HepG2 (cell line): ENCODE measurements around the gene NPB. TPM values are rescaled to one million over a fixed set of nuclear protein-coding genes. Genes with fewer than 3 reads are reported as not detected.

Source experiments
- FOSL2 ChIP-seq: sonication (generic); formaldehyde crosslinking; IDR thresholded peaks from 2 replicates; pipeline ENCODE4 v1.4.0; 2020; ENCODE audit warnings: missing genetic modification reagents
- GMEB2 ChIP-seq: IDR thresholded peaks from 2 replicates; pipeline ENCODE4 v1.6.1; 2016; ENCODE audit warnings: missing biosample characterization, missing genetic modification reagents, low read depth
- HNRNPH1 ChIP-seq: fragments of 200-400 bp; formaldehyde crosslinking; optimal IDR thresholded peaks from 2 replicates; pipeline ENCODE3; 2017; ENCODE audit warnings: mild to moderate bottlenecking, low read depth, low read length
- HNRNPLL ChIP-seq: fragments of 200-400 bp; formaldehyde crosslinking; IDR thresholded peaks from 2 replicates; pipeline ENCODE4 v1.6.1; 2017; ENCODE audit warnings: mild to moderate bottlenecking, low read depth, low read length; ENCODE audit not compliant: poor library complexity, severe bottlenecking
- KDM5A ChIP-seq: fragments of 200-600 bp; sonication (generic); IDR thresholded peaks from 2 replicates; pipeline ENCODE4 v1.7.0; 2018; ENCODE audit warnings: antibody characterized with exemption, mild to moderate bottlenecking, low read length, borderline replicate concordance
- KIAA2018 ChIP-seq: sonication (generic); formaldehyde crosslinking; IDR thresholded peaks from 2 replicates; pipeline ENCODE4 v1.5.0; 2020; ENCODE audit warnings: mild to moderate bottlenecking, missing genetic modification reagents, borderline replicate concordance
- KLF12 ChIP-seq: sonication (generic); formaldehyde crosslinking; IDR thresholded peaks from 2 replicates; pipeline ENCODE4 v1.4.0; 2020; ENCODE audit warnings: missing genetic modification reagents, borderline replicate concordance
- NFE2L1 ChIP-seq: sonication (generic); formaldehyde crosslinking; IDR thresholded peaks from 2 replicates; pipeline ENCODE4 v1.4.0; 2020; ENCODE audit warnings: missing genetic modification reagents, mild to moderate bottlenecking, borderline replicate concordance
- PCBP2 ChIP-seq: fragments of 200-400 bp; formaldehyde crosslinking; optimal IDR thresholded peaks from 2 replicates; pipeline ENCODE3; 2018; ENCODE audit warnings: low read length, low read depth; ENCODE audit not compliant: poor library complexity, severe bottlenecking
- RBAK ChIP-seq: sonication (generic); formaldehyde crosslinking; IDR thresholded peaks from 2 replicates; pipeline ENCODE4 v1.5.1; 2020; ENCODE audit warnings: mild to moderate bottlenecking, missing genetic modification reagents
- SALL2 ChIP-seq: sonication (generic); formaldehyde crosslinking; IDR thresholded peaks from 2 replicates; pipeline ENCODE4 v1.8.1; 2023; ENCODE audit warnings: mild to moderate bottlenecking, missing genetic modification reagents, inconsistent platforms
- SMYD3 ChIP-seq: sonication (generic); formaldehyde crosslinking; IDR thresholded peaks from 2 replicates; pipeline ENCODE4 v1.8.1; 2023; ENCODE audit warnings: mild to moderate bottlenecking, missing genetic modification reagents
- SRF ChIP-seq: IDR thresholded peaks from 2 replicates; pipeline ENCODE4 v1.6.1; 2011; ENCODE audit warnings: mild to moderate bottlenecking, low read depth, low read length, moderate library complexity
- SRSF1 ChIP-seq: fragments of 200-400 bp; formaldehyde crosslinking; optimal IDR thresholded peaks from 2 replicates; pipeline ENCODE3; 2017; ENCODE audit warnings: mild to moderate bottlenecking, low read depth, low read length, moderate library complexity
- ZC3H4 ChIP-seq: sonication (generic); formaldehyde crosslinking; IDR thresholded peaks from 2 replicates; pipeline ENCODE4 v1.4.0; 2020; ENCODE audit warnings: missing genetic modification reagents, borderline replicate concordance
- ZNF10 ChIP-seq: sonication (generic); formaldehyde crosslinking; IDR thresholded peaks from 2 replicates; pipeline ENCODE4 v1.4.0; 2020; ENCODE audit warnings: mild to moderate bottlenecking, low read depth, missing genetic modification reagents, borderline replicate concordance
- ZNF260 ChIP-seq: sonication (generic); formaldehyde crosslinking; IDR thresholded peaks from 2 replicates; pipeline ENCODE4 v1.4.0; 2020; ENCODE audit warnings: missing genetic modification reagents, low read depth, mild to moderate bottlenecking, borderline replicate concordance
- ZNF597 ChIP-seq: sonication (generic); formaldehyde crosslinking; IDR thresholded peaks from 2 replicates; pipeline ENCODE4 v1.5.0; 2020; ENCODE audit warnings: missing genetic modification reagents
- ZNF629 ChIP-seq: sonication (generic); formaldehyde crosslinking; conservative IDR thresholded peaks from 2 replicates; pipeline ENCODE4 v1.5.0; 2020; ENCODE audit warnings: missing genetic modification reagents
- polyA plus RNA-seq, 8 experiments: library from polyadenylated mRNA; depleted of rRNA in 3 of 8; stranded (reverse) in 7 of 8; unstranded in 1 of 8; fragments of >200 nt; fragmentation: Illumina TruSeq in 4 of 8; extraction: Trizol in 4 of 8; gene quantifications; 2 replicates each; pipeline versions ENCODE4 v1.2.1 to v1.2.3, GENCODE V29; 2011 to 2016; ENCODE audit warnings: low read depth in 4 of 8, missing spikeins in 1 of 8, mixed read lengths in 1 of 8; ENCODE audit not compliant: insufficient read depth in 1 of 8
- total RNA-seq, 5 experiments: library from RNA; depleted of rRNA; stranded (reverse); fragments of >200 nt; fragmentation: Illumina TruSeq; extraction: Trizol; gene quantifications; 2 replicates each; pipeline ENCODE4 v1.2.3, GENCODE V29; 2016; ENCODE audit warnings: low read depth in 1 of 5

NPB gene
- total and polyA plus RNA-seq, 2 of the 13 experiments (the other 11 are each of a cell fraction or from before 2014, with no cell fraction given), result 0.11 to 0.93 TPM

- no peak for TF ChIP-seq ZNF597 (CRISPR knock-in tag)
- TF ChIP-seq NFE2L1 (CRISPR knock-in tag), result peak; percentile 82; the same call in 1 of the 2 replicates
- TF ChIP-seq KLF12, result no peak
- TF ChIP-seq KDM5A, result no peak; the same call in 1 of the 2 replicates
- no peak for TF ChIP-seq GMEB2 (CRISPR knock-in tag)
- peak; percentile 60 for TF ChIP-seq HNRNPLL
- no peak for TF ChIP-seq SMYD3 (CRISPR knock-in tag)
- TF ChIP-seq KIAA2018 (CRISPR knock-in tag), result no peak
- TF ChIP-seq SRF, result peak; percentile 82; the same call in 1 of the 2 replicates
- TF ChIP-seq ZNF10 (CRISPR knock-in tag), result no peak
- TF ChIP-seq ZNF629 (CRISPR knock-in tag), result no peak
- TF ChIP-seq PCBP2, result no peak
- TF ChIP-seq ZC3H4, result 0 out of 2 replicates have a peak, but pooled peaks have one; percentile 6
- TF ChIP-seq SALL2 (CRISPR knock-in tag), result 0 out of 2 replicates have a peak, but pooled peaks have one; percentile 75
- no peak for TF ChIP-seq RBAK
- no peak for TF ChIP-seq HNRNPH1
- peak; percentile 76 for TF ChIP-seq FOSL2 (CRISPR knock-in tag)
- no peak for TF ChIP-seq ZNF260
- peak; percentile 31 for TF ChIP-seq SRSF1
Measured at GRCh38 chr17:81926451-81927151, 24.6 kb downstream of the NPB start (continued).
